K562 (cell line): Measurements from ENCODE around the gene MYMX. TPM values are rescaled to one million over a fixed set of nuclear protein-coding genes. Genes with fewer than 3 reads are reported as not detected.
A peak's percentile ranks its signal among the peaks of the same experiment; 100 is the strongest.

ENCODE experiments used
- CBX8 ChIP-seq: fragments of 200-600 bp; sonication (generic); IDR thresholded peaks from 2 replicates; pipeline ENCODE4 v1.6.1; 2012; ENCODE audit warnings: borderline replicate concordance, mixed run types, low read depth, mild to moderate bottlenecking, moderate library complexity, mixed read lengths, low read length, control low read depth, inconsistent platforms; ENCODE audit not compliant: poor library complexity, severe bottlenecking; ENCODE audit errors: extremely low read depth
- CTBP1 ChIP-seq: fragments of 450-650 bp; IDR thresholded peaks from 2 replicates; pipeline ENCODE4 v1.6.1; 2016; ENCODE audit warnings: borderline replicate concordance
- CUX1 ChIP-seq: fragments of 200-800 bp; sonication (Bioruptor generic); IDR thresholded peaks from 2 replicates; pipeline ENCODE4 v1.6.1; 2016; ENCODE audit warnings: missing genetic modification characterization, missing compliant biosample characterization
- FOXJ2 ChIP-seq: fragments of 200-800 bp; sonication (Bioruptor generic); IDR thresholded peaks from 2 replicates; pipeline ENCODE4 v1.6.1; 2016; ENCODE audit warnings: missing genetic modification characterization, missing compliant biosample characterization
- HDAC1 ChIP-seq, 2 experiments: fragments of 450-650 bp; IDR thresholded peaks; 2 replicates each; pipeline ENCODE4 v1.6.1; 2016 to 2017; ENCODE audit warnings: inconsistent platforms in 1 of 2, mild to moderate bottlenecking in 1 of 2, moderate library complexity in 1 of 2
- HES1 ChIP-seq: fragments of 450-650 bp; IDR thresholded peaks from 2 replicates; pipeline ENCODE4 v1.6.1; 2016; ENCODE audit warnings: low read depth, mild to moderate bottlenecking, moderate library complexity
- RBM17 ChIP-seq: fragments of 200-400 bp; formaldehyde crosslinking; IDR thresholded peaks from 2 replicates; pipeline ENCODE4 v1.6.1; 2017; ENCODE audit warnings: low read depth, mild to moderate bottlenecking, low read length, borderline replicate concordance
- TRIM28 ChIP-seq: fragments of 450-650 bp; IDR thresholded peaks from 2 replicates; pipeline ENCODE4 v1.6.1; 2017
- ZEB2 ChIP-seq: fragments of 450-650 bp; IDR thresholded peaks from 2 replicates; pipeline ENCODE4 v1.6.1; 2016
- ZNF175 ChIP-seq: fragments of 200-800 bp; sonication (Bioruptor generic); IDR thresholded peaks from 2 replicates; pipeline ENCODE4 v1.6.1; 2016; ENCODE audit warnings: low read depth, mild to moderate bottlenecking, missing genetic modification characterization, missing compliant biosample characterization
- ZNF239 ChIP-seq: fragments of 250-450 bp; sonication (Bioruptor Pico); IDR thresholded peaks from 2 replicates; pipeline ENCODE4 v1.4.0; 2020; ENCODE audit warnings: mild to moderate bottlenecking
- ZNF280A ChIP-seq: fragments of 450-650 bp; IDR thresholded peaks from 2 replicates; pipeline ENCODE4 v1.6.1; 2018; ENCODE audit warnings: mild to moderate bottlenecking, low read depth; ENCODE audit not compliant: partially characterized antibody
- ZNF395 ChIP-seq: fragments of 200-800 bp; sonication (Bioruptor generic); IDR thresholded peaks from 2 replicates; pipeline ENCODE4 v1.6.1; 2017; ENCODE audit warnings: missing genetic modification characterization, missing compliant biosample characterization
- polyA plus RNA-seq, 8 experiments: library from polyadenylated mRNA; depleted of rRNA in 4 of 8; stranded (reverse) in 5 of 8; unstranded in 3 of 8; fragments of >200 nt; fragmentation: Nextera tagmentation in 2 of 8; fragmentation: Illumina TruSeq in 1 of 8; extraction: Ambion mirVana in 2 of 8; extraction: Trizol in 1 of 8; gene quantifications; 2 replicates each; pipeline versions ENCODE4 v1.2.1 to v1.2.3, GENCODE V29; 2011 to 2014; ENCODE audit warnings: inconsistent platforms in 1 of 8, missing spikeins in 1 of 8
- total RNA-seq, 7 experiments: library from RNA; depleted of rRNA in 6 of 7; stranded (reverse); fragments of >200 nt in 6 of 7; fragmentation: Illumina TruSeq in 2 of 7; extraction: Trizol in 2 of 7; gene quantifications; 2 replicates each; pipeline versions ENCODE4 v1.2.1 to v1.2.3, GENCODE V29; 2011 to 2021; ENCODE audit warnings: low replicate concordance in 1 of 7

MYMX gene
- total and polyA plus RNA-seq, 9 of the 15 experiments (the other 6 are each of a cell fraction or from before 2014, with no cell fraction given), result 0.12 TPM; not detected in 8

- TF ChIP-seq RBM17 (no peak), HDAC1 (IDR thresholded peaks at IDR 0.05) (peak; percentile 58 to 89; a peak in 3 of 4 replicates), HES1 (peak; percentile 65; the same call in 1 of the 2 replicates), ZNF280A (no peak), TRIM28 (no peak), CBX8 (no peak), ZEB2 (peak; percentile 96), CUX1 (CRISPR knock-in tag) (0 out of 2 replicates have a peak, but pooled peaks have one; percentile 58), ZNF175 (CRISPR knock-in tag) (no peak), FOXJ2 (tag) (no peak), CTBP1 (peak; percentile 97), ZNF239 (peak; percentile 14; the same call in 1 of the 2 replicates), ZNF395 (CRISPR knock-in tag) (peak; percentile 96)
These were observed 9.0 kb downstream of the MYMX start (continued) for GRCh38 chr6:44225579-44226325.
